LNCaP clone FGC (cell line): ENCODE data around the gene RIT1.

ENCODE experiments used
- DNase-seq: peaks from one replicate; pipeline ENCODE4 v3.0.0-alpha.2; 2011; ENCODE audit warnings: low read depth
- H3K4me3 ChIP-seq: 2 replicates; pipeline ENCODE4 v1.5.1; 2011; ENCODE audit warnings: mild to moderate bottlenecking, low read depth, low read length, control low read depth
- CTCF ChIP-seq: IDR thresholded peaks from 2 replicates; pipeline ENCODE4 v1.5.1; 2012; ENCODE audit warnings: mild to moderate bottlenecking; ENCODE audit not compliant: control insufficient read depth, insufficient read depth; ENCODE audit errors: extremely low read depth

The RIT1 gene

GRCh38 chr1:155911156-155912055, at the start of gene RIT1:
RIT1 (minus strand) TSS chr1:155911349; CDS start chr1:155910761, 588 bp downstream.
- DNase-seq, result peak; percentile 46
- peak within 1 kb of the TSS; percentile 80 for H3K4me3 ChIP-seq
- TF ChIP-seq CTCF, result 0 out of 2 replicates have a peak, but pooled peaks have one; percentile 10

GRCh38 chr1:155960081-155960745, 49.1 kb upstream of the RIT1 start:
- H3K4me3 ChIP-seq, result no peak overlapping the region
- TF ChIP-seq CTCF, result no peak
- DNase-seq, result no peak

GRCh38 chr1:155957411-155957915, 46.3 kb upstream of the RIT1 start:
- no peak overlapping the region for H3K4me3 ChIP-seq
- DNase-seq, result no peak
- no peak for TF ChIP-seq CTCF

GRCh38 chr1:155954645-155955044, 43.5 kb upstream of the RIT1 start:
- TF ChIP-seq CTCF, result no peak
- no peak for DNase-seq
- H3K4me3 ChIP-seq, result no peak overlapping the region

- no peak for TF ChIP-seq CTCF
- no peak overlapping the region for H3K4me3 ChIP-seq
- DNase-seq, result peak; percentile 49
Measured at GRCh38 chr1:155952505-155952890, 41.3 kb upstream of the RIT1 start.

GRCh38 chr1:155951753-155952504, 40.8 kb upstream of the RIT1 start:
- H3K4me3 ChIP-seq, result no peak overlapping the region
- no peak for TF ChIP-seq CTCF
- DNase-seq, result no peak
